Activated naive CD4-positive, alpha-beta T cell treated with anti-CD3 and anti-CD28 coated beads, Interleukin-2, amount 50 U/mL, for 24 hours (primary cell): Measurements from ENCODE around the gene RFX2.
"Not testable (repeated sequence)": the region's sequence is repeated elsewhere in the genome, so short reads cannot be mapped to it uniquely, and the experiment has no call there.

Experiments
- H3K27ac Mint-ChIP-seq: one replicate; pipeline ENCODE4 v1.8.0; 2021; ENCODE audit warnings: mild to moderate bottlenecking, mixed read lengths
- H3K27me3 Mint-ChIP-seq: one replicate; pipeline ENCODE4 v1.8.0; 2021; ENCODE audit warnings: mixed read lengths
- H3K36me3 Mint-ChIP-seq: one replicate; pipeline ENCODE4 v1.8.0; 2021; ENCODE audit warnings: mixed read lengths
- H3K4me1 Mint-ChIP-seq: one replicate; pipeline ENCODE4 v1.8.0; 2021; ENCODE audit warnings: mixed read lengths
- H3K4me3 Mint-ChIP-seq: one replicate; pipeline ENCODE4 v1.8.0; 2021; ENCODE audit warnings: mild to moderate bottlenecking, mixed read lengths
- H3K9me3 Mint-ChIP-seq: one replicate; pipeline ENCODE4 v1.8.0; 2021; ENCODE audit warnings: mixed read lengths

RFX2 gene

GRCh38 chr19:6092329-6093286 is 17.7 kb downstream of the RFX2 start:
- Mint-ChIP-seq H3K36me3 (no peaks in the 10 kb centered on the region), H3K4me3 (no peak overlapping the region), H3K27ac (no peak overlapping the region), H3K9me3 (no peaks in the 10 kb centered on the region), H3K4me1 (peaks cover 8% of the 10 kb centered on the region), H3K27me3 (no peaks in the 10 kb centered on the region)

GRCh38 chr19:6091771-6092291 is 18.5 kb downstream of the RFX2 start:
- H3K27me3 Mint-ChIP-seq = no peaks in the 10 kb centered on the region
- no peak overlapping the region for H3K4me3 Mint-ChIP-seq
- no peaks in the 10 kb centered on the region for H3K36me3 Mint-ChIP-seq
- H3K9me3 Mint-ChIP-seq = no peaks in the 10 kb centered on the region
- H3K4me1 Mint-ChIP-seq = peaks cover 16% of the 10 kb centered on the region
- no peak overlapping the region for H3K27ac Mint-ChIP-seq

GRCh38 chr19:6090634-6091033 is 19.7 kb downstream of the RFX2 start:
- Mint-ChIP-seq H3K4me1 (peaks cover 24% of the 10 kb centered on the region), H3K27ac (no peak overlapping the region), H3K27me3 (no peaks in the 10 kb centered on the region), H3K4me3 (no peak overlapping the region), H3K36me3 (no peaks in the 10 kb centered on the region), H3K9me3 (no peaks in the 10 kb centered on the region)

GRCh38 chr19:6088602-6089049 is 21.7 kb downstream of the RFX2 start:
- no peaks in the 10 kb centered on the region for H3K36me3 Mint-ChIP-seq
- H3K4me1 Mint-ChIP-seq = peaks cover 24% of the 10 kb centered on the region
- H3K4me3 Mint-ChIP-seq = no peak overlapping the region
- no peaks in the 10 kb centered on the region for H3K9me3 Mint-ChIP-seq
- H3K27ac Mint-ChIP-seq = no peak overlapping the region
- no peaks in the 10 kb centered on the region for H3K27me3 Mint-ChIP-seq

- peaks cover 24% of the 10 kb centered on the region for H3K4me1 Mint-ChIP-seq
- H3K36me3 Mint-ChIP-seq = no peaks in the 10 kb centered on the region
- no peaks in the 10 kb centered on the region for H3K27me3 Mint-ChIP-seq
- H3K4me3 Mint-ChIP-seq = peak overlapping the region; percentile 31
- H3K9me3 Mint-ChIP-seq = no peaks in the 10 kb centered on the region
- H3K27ac Mint-ChIP-seq = peak overlapping the region; percentile 10
These were observed 23.2 kb downstream of the RFX2 start for GRCh38 chr19:6087074-6087571.

GRCh38 chr19:6086068-6086788 is 24.1 kb downstream of the RFX2 start:
- Mint-ChIP-seq H3K9me3 (no peaks in the 10 kb centered on the region), H3K4me3 (peak overlapping the region; percentile 31), H3K4me1 (peaks cover 24% of the 10 kb centered on the region), H3K27me3 (no peaks in the 10 kb centered on the region), H3K36me3 (no peaks in the 10 kb centered on the region), H3K27ac (peak overlapping the region; percentile 10)

- no peak overlapping the region for H3K4me3 Mint-ChIP-seq
- H3K9me3 Mint-ChIP-seq = no peaks in the 10 kb centered on the region
- no peaks in the 10 kb centered on the region for H3K27me3 Mint-ChIP-seq
- H3K4me1 Mint-ChIP-seq = peaks cover 24% of the 10 kb centered on the region
- no peaks in the 10 kb centered on the region for H3K36me3 Mint-ChIP-seq
- H3K27ac Mint-ChIP-seq = no peak overlapping the region
These were observed 25.5 kb downstream of the RFX2 start for GRCh38 chr19:6084821-6085220.

- no peak overlapping the region for H3K4me3 Mint-ChIP-seq
- H3K36me3 Mint-ChIP-seq = no peaks in the 10 kb centered on the region
- H3K4me1 Mint-ChIP-seq = no peaks in the 10 kb centered on the region
- H3K9me3 Mint-ChIP-seq = no peaks in the 10 kb centered on the region
- H3K27me3 Mint-ChIP-seq = no peaks in the 10 kb centered on the region
- H3K27ac Mint-ChIP-seq = no peak overlapping the region
These were observed 31.2 kb downstream of the RFX2 start for GRCh38 chr19:6079107-6079506.

- no peaks in the 10 kb centered on the region for H3K36me3 Mint-ChIP-seq
- H3K9me3 Mint-ChIP-seq = no peaks in the 10 kb centered on the region
- no peak overlapping the region for H3K27ac Mint-ChIP-seq
- no peaks in the 10 kb centered on the region for H3K27me3 Mint-ChIP-seq
- no peaks in the 10 kb centered on the region for H3K4me1 Mint-ChIP-seq
- no peak overlapping the region for H3K4me3 Mint-ChIP-seq
These were observed 32.2 kb downstream of the RFX2 start for GRCh38 chr19:6078068-6078467.

GRCh38 chr19:6076675-6077463 is 33.4 kb downstream of the RFX2 start:
- Mint-ChIP-seq H3K4me3 (no peak overlapping the region), H3K27me3 (no peaks in the 10 kb centered on the region), H3K27ac (no peak overlapping the region), H3K9me3 (no peaks in the 10 kb centered on the region), H3K4me1 (no peaks in the 10 kb centered on the region), H3K36me3 (no peaks in the 10 kb centered on the region)

- Mint-ChIP-seq H3K4me3 (no peak overlapping the region), H3K9me3 (no peaks in the 10 kb centered on the region), H3K4me1 (no peaks in the 10 kb centered on the region), H3K27me3 (no peaks in the 10 kb centered on the region), H3K36me3 (no peaks in the 10 kb centered on the region), H3K27ac (no peak overlapping the region)
These were observed 34.0 kb downstream of the RFX2 start for GRCh38 chr19:6076291-6076665.

- Mint-ChIP-seq H3K4me1 (no peaks in the 10 kb centered on the region), H3K27me3 (no peaks in the 10 kb centered on the region), H3K4me3 (no peak overlapping the region), H3K36me3 (no peaks in the 10 kb centered on the region), H3K27ac (no peak overlapping the region), H3K9me3 (no peaks in the 10 kb centered on the region)
These were observed 35.4 kb downstream of the RFX2 start for GRCh38 chr19:6074709-6075403.

- Mint-ChIP-seq H3K9me3 (no peaks in the 10 kb centered on the region), H3K4me1 (peaks cover 5% of the 10 kb centered on the region), H3K36me3 (no peaks in the 10 kb centered on the region), H3K4me3 (no peak overlapping the region), H3K27ac (no peak overlapping the region), H3K27me3 (no peaks in the 10 kb centered on the region)
These were observed 36.2 kb downstream of the RFX2 start for GRCh38 chr19:6073858-6074708.

GRCh38 chr19:6073233-6073632 is 37.1 kb downstream of the RFX2 start:
- not testable (repeated sequence) for H3K4me1 Mint-ChIP-seq, H3K36me3 Mint-ChIP-seq, H3K4me3 Mint-ChIP-seq, H3K9me3 Mint-ChIP-seq, H3K27me3 Mint-ChIP-seq, H3K27ac Mint-ChIP-seq
